Neural progenitor cell (in vitro differentiated cells): ENCODE results near the gene PIERCE2. TPM values are rescaled to one million over a fixed set of nuclear protein-coding genes. Genes with fewer than 3 reads are reported as not detected.

ENCODE experiments used
- DNase-seq: peaks from one replicate; pipeline ENCODE4 v3.0.0-alpha.2; 2016; ENCODE audit warnings: low spot score
- H2AFZ ChIP-seq: fragments of 200-600 bp; sonication (generic); replicated peaks from 2 replicates; pipeline ENCODE4 v1.6.1; 2016; ENCODE audit warnings: antibody characterized with exemption
- H3F3A ChIP-seq: fragments of 200-600 bp; sonication (generic); 2 replicates; pipeline ENCODE4 v1.6.1; 2016; ENCODE audit warnings: antibody characterized with exemption, low read depth
- H3K27ac ChIP-seq: fragments of 200-600 bp; sonication (generic); 2 replicates; pipeline ENCODE4 v1.5.1; 2016; ENCODE audit warnings: mild to moderate bottlenecking
- H3K27me3 ChIP-seq: fragments of 200-600 bp; sonication (generic); 2 replicates; pipeline ENCODE4 v1.6.1; 2016; ENCODE audit warnings: mild to moderate bottlenecking, moderate library complexity
- H3K36me3 ChIP-seq: fragments of 200-600 bp; sonication (generic); 2 replicates; pipeline ENCODE4 v1.5.1; 2016
- H3K4me1 ChIP-seq: fragments of 200-600 bp; sonication (generic); 2 replicates; pipeline ENCODE4 v1.6.1; 2016; ENCODE audit warnings: mixed run types
- H3K4me2 ChIP-seq: fragments of 200-600 bp; sonication (generic); 2 replicates; pipeline ENCODE4 v1.6.1; 2016
- H3K4me3 ChIP-seq: fragments of 200-600 bp; sonication (generic); 2 replicates; pipeline ENCODE4 v1.5.1; 2016
- H3K79me2 ChIP-seq: fragments of 200-600 bp; sonication (generic); 2 replicates; pipeline ENCODE4 v1.6.1; 2016; ENCODE audit warnings: low read depth
- H3K9ac ChIP-seq: fragments of 200-600 bp; sonication (generic); 2 replicates; pipeline ENCODE4 v1.6.1; 2016
- H3K9me3 ChIP-seq: fragments of 200-600 bp; sonication (generic); 2 replicates; pipeline ENCODE4 v1.5.1; 2016; ENCODE audit warnings: low read depth
- H4K20me1 ChIP-seq: fragments of 200-600 bp; sonication (generic); 2 replicates; pipeline ENCODE4 v1.6.1; 2016; ENCODE audit warnings: low read depth
- H3K27ac Mint-ChIP-seq: 3 replicates; pipeline ENCODE4 v1.8.0; 2021; ENCODE audit warnings: mixed read lengths
- H3K27me3 Mint-ChIP-seq: 2 replicates; pipeline ENCODE4 v1.8.0; 2022; ENCODE audit warnings: low read depth, mild to moderate bottlenecking, inconsistent platforms, moderate library complexity, mixed read lengths; ENCODE audit not compliant: insufficient read depth
- H3K36me3 Mint-ChIP-seq: 3 replicates; pipeline ENCODE4 v1.8.0; 2021; ENCODE audit warnings: mixed read lengths
- H3K4me1 Mint-ChIP-seq: 3 replicates; pipeline ENCODE4 v1.8.0; 2021; ENCODE audit warnings: mixed read lengths
- H3K4me3 Mint-ChIP-seq: 3 replicates; pipeline ENCODE4 v1.8.0; 2021; ENCODE audit warnings: mild to moderate bottlenecking, moderate library complexity, mixed read lengths
- H3K9me3 Mint-ChIP-seq: 3 replicates; pipeline ENCODE4 v1.8.0; 2020; ENCODE audit warnings: mixed read lengths
- EZH2 ChIP-seq: fragments of 200-600 bp; sonication (generic); IDR thresholded peaks from 2 replicates; pipeline ENCODE4 v1.6.1; 2017; ENCODE audit warnings: antibody characterized with exemption, mild to moderate bottlenecking, moderate library complexity
- EZH2phosphoT487 ChIP-seq: fragments of 200-600 bp; sonication (generic); IDR thresholded peaks from 2 replicates; pipeline ENCODE4 v1.6.1; 2017; ENCODE audit warnings: antibody characterized with exemption
- microRNA counts: library from miRNA; unstranded; fragments of <30 nt; microRNA quantifications from one replicate; lab custom pipeline; 2016
- microRNA-seq: library from miRNA; unstranded; fragments of <30 nt; microRNA quantifications from one replicate; pipeline ENCODE4, GENCODE V29; 2016
- total RNA-seq: library from RNA; depleted of rRNA; stranded (reverse); fragments of >200 nt; gene quantifications from 2 replicates; pipeline ENCODE4 v1.2.3, GENCODE V29; 2015; ENCODE audit warnings: low replicate concordance
- TF ChIP-seq, protein P1 (sequence below): fragments of 200-600 bp; sonication (generic); IDR thresholded peaks from 2 replicates; pipeline ENCODE4 v1.5.1; 2017; ENCODE audit warnings: antibody characterized with exemption, mild to moderate bottlenecking

Gene PIERCE2
- total RNA-seq, 1 donor from 2014 or later = 14.2 TPM

DNA sequence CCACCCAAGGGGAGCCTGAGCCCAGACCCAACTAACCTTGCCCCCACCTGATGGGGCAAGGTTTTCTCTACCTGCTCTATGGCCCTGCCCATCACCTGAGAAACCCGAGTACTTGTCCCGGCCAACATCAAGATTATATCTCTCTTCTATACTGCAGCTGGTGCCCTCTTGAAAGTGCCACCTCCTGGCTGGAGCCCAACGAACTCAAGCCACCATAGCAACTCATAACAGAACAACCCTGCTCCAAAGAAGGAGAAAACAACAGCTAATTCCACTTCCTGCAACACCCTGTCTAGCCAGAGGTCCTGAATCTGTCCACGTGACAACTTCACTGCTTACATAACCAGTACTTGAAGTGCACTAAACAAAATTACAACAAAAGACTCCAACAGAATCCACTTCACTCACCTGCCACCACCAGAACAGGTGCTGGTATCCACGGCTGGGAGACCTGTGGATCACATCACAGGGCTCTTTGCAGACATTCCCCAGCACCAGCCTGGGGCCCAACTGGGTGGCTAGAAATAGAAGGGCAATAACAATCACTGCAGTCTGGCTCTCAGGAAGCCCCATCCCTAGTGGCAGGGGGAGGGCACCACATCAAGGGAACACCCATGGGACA, 49.2 kb downstream of the PIERCE2 start:
- no peak overlapping the region for H3K27ac ChIP-seq
- no peak overlapping the region for H3K9ac ChIP-seq
- no peaks in the 10 kb centered on the region for H3F3A ChIP-seq
- H3K4me3 ChIP-seq = no peak overlapping the region
- no peaks in the 10 kb centered on the region for H3K9me3 ChIP-seq
- no peaks in the 10 kb centered on the region for H3K36me3 ChIP-seq
- H2AFZ ChIP-seq = no peak overlapping the region
- no peak for DNase-seq
- no peaks in the 10 kb centered on the region for H3K27me3 ChIP-seq
- no peak overlapping the region for H3K4me2 ChIP-seq
- H3K4me1 ChIP-seq = no peaks in the 10 kb centered on the region
- Mint-ChIP-seq H3K36me3 (peaks cover 43% of the 10 kb centered on the region), H3K4me3 (no peak overlapping the region), H3K4me1 (no peaks in the 10 kb centered on the region), H3K9me3 (peaks cover 39% of the 10 kb centered on the region), H3K27ac (no peak overlapping the region), H3K27me3 (peaks cover 3% of the 10 kb centered on the region)
- TF ChIP-seq, protein P1, sequence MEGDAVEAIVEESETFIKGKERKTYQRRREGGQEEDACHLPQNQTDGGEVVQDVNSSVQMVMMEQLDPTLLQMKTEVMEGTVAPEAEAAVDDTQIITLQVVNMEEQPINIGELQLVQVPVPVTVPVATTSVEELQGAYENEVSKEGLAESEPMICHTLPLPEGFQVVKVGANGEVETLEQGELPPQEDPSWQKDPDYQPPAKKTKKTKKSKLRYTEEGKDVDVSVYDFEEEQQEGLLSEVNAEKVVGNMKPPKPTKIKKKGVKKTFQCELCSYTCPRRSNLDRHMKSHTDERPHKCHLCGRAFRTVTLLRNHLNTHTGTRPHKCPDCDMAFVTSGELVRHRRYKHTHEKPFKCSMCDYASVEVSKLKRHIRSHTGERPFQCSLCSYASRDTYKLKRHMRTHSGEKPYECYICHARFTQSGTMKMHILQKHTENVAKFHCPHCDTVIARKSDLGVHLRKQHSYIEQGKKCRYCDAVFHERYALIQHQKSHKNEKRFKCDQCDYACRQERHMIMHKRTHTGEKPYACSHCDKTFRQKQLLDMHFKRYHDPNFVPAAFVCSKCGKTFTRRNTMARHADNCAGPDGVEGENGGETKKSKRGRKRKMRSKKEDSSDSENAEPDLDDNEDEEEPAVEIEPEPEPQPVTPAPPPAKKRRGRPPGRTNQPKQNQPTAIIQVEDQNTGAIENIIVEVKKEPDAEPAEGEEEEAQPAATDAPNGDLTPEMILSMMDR = no peak
- TF ChIP-seq EZH2phosphoT487 = no peak
- no peak for TF ChIP-seq EZH2
- no peaks in the 10 kb centered on the region for H4K20me1 ChIP-seq
- no peaks in the 10 kb centered on the region for H3K79me2 ChIP-seq

DNA sequence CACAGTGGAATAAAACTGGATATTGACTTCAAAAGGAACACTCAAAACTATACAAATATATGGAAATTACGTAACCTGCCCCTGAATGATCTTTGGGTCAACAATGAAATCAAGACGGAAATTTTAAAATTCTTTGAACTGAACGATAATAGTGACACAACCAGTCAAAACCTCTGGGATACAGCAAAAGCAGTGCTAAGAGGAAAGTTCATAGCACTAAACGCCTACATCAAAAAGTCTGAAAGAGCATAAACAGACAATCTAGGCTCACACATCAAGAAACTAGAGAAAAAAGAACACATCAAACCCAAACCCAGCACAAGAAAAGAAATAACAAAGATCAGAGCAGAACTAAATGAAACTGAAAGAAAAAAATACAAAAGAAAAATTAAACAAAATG, 53.2 kb downstream of the PIERCE2 start:
- no peak overlapping the region for H3K9ac ChIP-seq
- no peaks in the 10 kb centered on the region for H3F3A ChIP-seq
- H3K27ac ChIP-seq = no peak overlapping the region
- H3K4me3 ChIP-seq = no peak overlapping the region
- H3K4me3 Mint-ChIP-seq = no peak overlapping the region
- H3K4me2 ChIP-seq = no peak overlapping the region
- H2AFZ ChIP-seq = no peak overlapping the region
- H3K27me3 ChIP-seq = no peaks in the 10 kb centered on the region
- H3K4me1 ChIP-seq = no peaks in the 10 kb centered on the region
- no peaks in the 10 kb centered on the region for H3K9me3 ChIP-seq
- no peaks in the 10 kb centered on the region for H3K36me3 ChIP-seq
- no peaks in the 10 kb centered on the region for H4K20me1 ChIP-seq
- H3K4me1 Mint-ChIP-seq = no peaks in the 10 kb centered on the region
- H3K27ac Mint-ChIP-seq = no peak overlapping the region
- H3K27me3 Mint-ChIP-seq = peaks cover 3% of the 10 kb centered on the region
- H3K79me2 ChIP-seq = no peaks in the 10 kb centered on the region
- H3K9me3 Mint-ChIP-seq = peaks cover 45% of the 10 kb centered on the region
- TF ChIP-seq, protein P1 = no peak
- TF ChIP-seq EZH2 = no peak
- TF ChIP-seq EZH2phosphoT487 = no peak
- DNase-seq = no peak
- peaks cover 55% of the 10 kb centered on the region for H3K36me3 Mint-ChIP-seq

DNA sequence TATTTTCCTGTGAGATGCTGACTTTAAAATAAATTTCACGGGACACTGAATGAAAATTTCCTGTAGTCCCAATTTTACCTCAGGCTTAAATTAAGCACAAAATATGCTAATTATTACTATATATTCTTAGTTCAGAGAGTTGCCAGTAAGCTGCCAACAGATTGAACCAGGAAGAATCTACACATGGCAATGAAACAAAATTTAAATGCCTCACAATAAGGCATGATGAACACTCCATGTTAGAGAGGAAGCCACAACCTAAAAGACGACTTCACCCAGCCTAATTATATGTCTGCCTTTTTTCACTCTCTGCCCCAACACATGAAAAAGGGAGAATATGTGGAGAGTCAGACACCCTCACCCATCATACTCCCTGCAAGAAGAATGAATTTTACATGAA, 60.0 kb downstream of the PIERCE2 start:
- no peaks in the 10 kb centered on the region for H3K36me3 ChIP-seq
- no peaks in the 10 kb centered on the region for H3F3A ChIP-seq
- Mint-ChIP-seq H3K4me3 (no peak overlapping the region), H3K9me3 (peaks cover 4% of the 10 kb centered on the region), H3K27me3 (peaks cover 2% of the 10 kb centered on the region), H3K36me3 (peaks cover 20% of the 10 kb centered on the region), H3K27ac (no peak overlapping the region), H3K4me1 (no peaks in the 10 kb centered on the region)
- no peaks in the 10 kb centered on the region for H3K9me3 ChIP-seq
- H3K27me3 ChIP-seq = no peaks in the 10 kb centered on the region
- H3K9ac ChIP-seq = no peak overlapping the region
- H4K20me1 ChIP-seq = no peaks in the 10 kb centered on the region
- H3K79me2 ChIP-seq = no peaks in the 10 kb centered on the region
- H3K27ac ChIP-seq = no peak overlapping the region
- no peaks in the 10 kb centered on the region for H3K4me1 ChIP-seq
- no peak overlapping the region for H3K4me2 ChIP-seq
- H3K4me3 ChIP-seq = no peak overlapping the region
- H2AFZ ChIP-seq = no peak overlapping the region
- TF ChIP-seq, protein P1 = no peak
- TF ChIP-seq EZH2phosphoT487 = no peak
- TF ChIP-seq EZH2 = no peak
- DNase-seq = no peak

MicroRNAs within 50 kb of the gene (microRNA counts, 767-probe panel; counts per million panel counts)
- microRNA hsa-miR-628-3p (lab: Ali Mortazavi, UCI) (460 counts per million, percentile 90 among the panel's probes with 10 or more counts), microRNA hsa-miR-628-5p (lab: Ali Mortazavi, UCI) (460 counts per million, percentile 90 among the panel's probes with 10 or more counts)

Small RNAs within 50 kb of the gene (microRNA-seq; reads per million reads assigned to microRNA genes)
- gene MIR628 = 22.1 reads per million, percentile 55 among the genes with 10 or more reads in this experiment

Other genes with a start within 250 kb of the PIERCE2 start
- gene RSL24D1, start 211.6 kb upstream of the PIERCE2 start, total RNA-seq = 113 and 192 TPM in 2 replicates
- 2.3 and 3.6 TPM in 2 replicates for gene RAB27A, start 118.7 kb upstream of the PIERCE2 start, total RNA-seq
- 12.3 and 25.0 TPM in 2 replicates for gene PIGBOS1, start 89.4 kb upstream of the PIERCE2 start, total RNA-seq
- 15.6 and 18.7 TPM in 2 replicates for gene PIGB, start 89.3 kb upstream of the PIERCE2 start, total RNA-seq
- gene CCPG1, start 136 bp upstream of the PIERCE2 start, total RNA-seq = 13.8 and 28.0 TPM in 2 replicates
- 5.7 and 10.0 TPM in 2 replicates for gene DNAAF4, start 99.7 kb downstream of the PIERCE2 start, total RNA-seq
- 8.6 and 9.3 TPM in 2 replicates for gene PYGO1, start 179.8 kb downstream of the PIERCE2 start, total RNA-seq